GM12891 (cell line): Measurements from ENCODE around the gene ZSCAN18.

Experiments used
- POLR2A ChIP-seq: IDR thresholded peaks from 2 replicates; pipeline ENCODE4 v1.6.1; 2011; ENCODE audit warnings: low read depth, low read length, control low read depth
- POLR2AphosphoS5 ChIP-seq: IDR thresholded peaks from 2 replicates; pipeline ENCODE4 v1.6.1; 2011; ENCODE audit warnings: low read depth, low read length, control low read depth
- SPI1 ChIP-seq: IDR thresholded peaks from 2 replicates; pipeline ENCODE4 v1.6.1; 2011; ENCODE audit warnings: low read depth, low read length, control low read depth
- TAF1 ChIP-seq: IDR thresholded peaks from 2 replicates; pipeline ENCODE4 v1.6.1; 2011; ENCODE audit warnings: low read depth, low read length, control low read depth

GRCh38 chr19:58053480-58054156, 44.4 kb downstream of the ZSCAN18 start:
- TF ChIP-seq POLR2A (no peak), POLR2AphosphoS5 (no peak), SPI1 (no peak), TAF1 (no peak)
